Embryonic facial prominence (tissue), 1 donor: ENCODE measurements around the gene UAP1L1.
A peak's percentile ranks its signal among the peaks of the same experiment; 100 is the strongest.

Source experiments
- DNase-seq: peaks from one replicate; pipeline ENCODE4 v3.0.0-alpha.2; 2016; ENCODE audit errors: extremely low spot score

The UAP1L1 gene

GRCh38 chr9:137042751-137043727 lies 34.3 kb upstream of the UAP1L1 start:
- no peak for DNase-seq

- DNase-seq, result no peak
These were observed 33.3 kb upstream of the UAP1L1 start for GRCh38 chr9:137044037-137044436.

- DNase-seq, result no peak
These were observed 32.7 kb upstream of the UAP1L1 start for GRCh38 chr9:137044502-137045177.

GRCh38 chr9:137045294-137046087 lies 31.8 kb upstream of the UAP1L1 start:
- no peak for DNase-seq

- DNase-seq, result no peak
These were observed 31.1 kb upstream of the UAP1L1 start, which contains the start of gene NPDC1 for GRCh38 chr9:137046088-137046787. TSS of gene NPDC1 (minus strand) at chr9:137046177. CDS start at chr9:137045989, 188 bp downstream.

GRCh38 chr9:137048655-137049543 lies 28.4 kb upstream of the UAP1L1 start:
- DNase-seq, result no peak

- no peak for DNase-seq
These were observed 27.5 kb upstream of the UAP1L1 start for GRCh38 chr9:137049544-137050449.

- DNase-seq, result no peak
These were observed 26.7 kb upstream of the UAP1L1 start for GRCh38 chr9:137050570-137050969.

- DNase-seq, result no peak
These were observed 26.1 kb upstream of the UAP1L1 start for GRCh38 chr9:137051145-137051724.

- DNase-seq, result no peak
These were observed 25.0 kb upstream of the UAP1L1 start for GRCh38 chr9:137052293-137052692.

GRCh38 chr9:137052998-137053943 lies 24.0 kb upstream of the UAP1L1 start:
- DNase-seq, result no peak

GRCh38 chr9:137053944-137054931 lies 23.1 kb upstream of the UAP1L1 start, which contains the start of gene ENTPD2:
TSS of gene ENTPD2 (minus strand) at chr9:137054061. CDS start at chr9:137053997, 64 bp downstream.
- no peak for DNase-seq

- no peak for DNase-seq
These were observed 22.4 kb upstream of the UAP1L1 start for GRCh38 chr9:137054932-137055384.

GRCh38 chr9:137055385-137056364 lies 21.6 kb upstream of the UAP1L1 start:
- DNase-seq, result peak; percentile 64
